Glomerular visceral epithelial cell (primary cell): ENCODE results near the gene SPATA6.
"Not testable (repeated sequence)": the region's sequence is repeated elsewhere in the genome, so short reads cannot be mapped to it uniquely, and the experiment has no call there.

ENCODE experiments used
- DNase-seq: peaks from one replicate; pipeline ENCODE4 v3.0.0-alpha.2; 2016; ENCODE audit errors: extremely low spot score

Gene SPATA6

GRCh38 chr1:48356901-48357300 lies 115.1 kb downstream of the SPATA6 start:
- DNase-seq, result no peak

GRCh38 chr1:48344373-48344772 lies 127.6 kb downstream of the SPATA6 start:
- no peak for DNase-seq

GRCh38 chr1:48341221-48341620 lies 130.8 kb downstream of the SPATA6 start:
- no peak for DNase-seq

- no peak for DNase-seq
Measured at GRCh38 chr1:48338257-48338656, 133.7 kb downstream of the SPATA6 start.

- DNase-seq, result no peak
Measured at GRCh38 chr1:48333316-48333715, 138.7 kb downstream of the SPATA6 start.

GRCh38 chr1:48332115-48332514 lies 139.9 kb downstream of the SPATA6 start:
- no peak for DNase-seq

- DNase-seq, result no peak
Measured at GRCh38 chr1:48329905-48330304, 142.1 kb downstream of the SPATA6 start.

- no peak for DNase-seq
Measured at GRCh38 chr1:48329486-48329885, 142.5 kb downstream of the SPATA6 start.

GRCh38 chr1:48311829-48312228 lies 160.2 kb downstream of the SPATA6 start:
- DNase-seq, result not testable (repeated sequence)

GRCh38 chr1:48309564-48310082 lies 162.4 kb downstream of the SPATA6 start:
- DNase-seq, result no peak

- DNase-seq, result no peak
Measured at GRCh38 chr1:48302652-48303051, 169.4 kb downstream of the SPATA6 start.

- no peak for DNase-seq
Measured at GRCh38 chr1:48294656-48295055, 177.3 kb downstream of the SPATA6 start.

- not testable (repeated sequence) for DNase-seq
Measured at GRCh38 chr1:48294094-48294493, 177.9 kb downstream of the SPATA6 start.

- no peak for DNase-seq
Measured at GRCh38 chr1:48292706-48293105, 179.3 kb downstream of the SPATA6 start.

- no peak for DNase-seq
Measured at GRCh38 chr1:48291421-48291820, 180.6 kb downstream of the SPATA6 start.

- DNase-seq, result no peak
Measured at GRCh38 chr1:48285525-48285924, 186.5 kb downstream of the SPATA6 start.

GRCh38 chr1:48284696-48285420 lies 187.1 kb downstream of the SPATA6 start:
- not testable (repeated sequence) for DNase-seq

GRCh38 chr1:48282329-48282728 lies 189.7 kb downstream of the SPATA6 start:
- not testable (repeated sequence) for DNase-seq

GRCh38 chr1:48277437-48277836 lies 194.6 kb downstream of the SPATA6 start:
- not testable (repeated sequence) for DNase-seq

- no peak for DNase-seq
Measured at GRCh38 chr1:48266576-48266975, 205.4 kb downstream of the SPATA6 start.

GRCh38 chr1:48263041-48263440 lies 209.0 kb downstream of the SPATA6 start:
- DNase-seq, result no peak

- DNase-seq, result no peak
Measured at GRCh38 chr1:48261881-48262400, 210.1 kb downstream of the SPATA6 start.

GRCh38 chr1:48258106-48258505 lies 213.9 kb downstream of the SPATA6 start:
- DNase-seq, result no peak
